GM19463 (cell line): ENCODE results near the gene GJA5.

ENCODE experiments used
- ATAC-seq: cut with Tn5 transposase; IDR thresholded peaks from one replicate; pipeline ENCODE4 v1.9.1; 2021; ENCODE audit warnings: mild to moderate bottlenecking, moderate library complexity; ENCODE audit not compliant: unreplicated experiment

The GJA5 gene

GRCh38 chr1:147768101-147768500 is 7.7 kb upstream of the GJA5 start:
- no peak for ATAC-seq

- no peak for ATAC-seq
Observed at GRCh38 chr1:147762233-147763024, 2.0 kb upstream of the GJA5 start.

GRCh38 chr1:147758379-147759100 is 1.9 kb downstream of the GJA5 start:
- no peak for ATAC-seq

GRCh38 chr1:147757015-147757990 is 3.1 kb downstream of the GJA5 start:
- ATAC-seq, result no peak

GRCh38 chr1:147756341-147756740 is 4.1 kb downstream of the GJA5 start:
- no peak for ATAC-seq

- ATAC-seq, result no peak
Observed at GRCh38 chr1:147754661-147755060, 5.7 kb downstream of the GJA5 start.

- no peak for ATAC-seq
Observed at GRCh38 chr1:147753081-147753480, 7.3 kb downstream of the GJA5 start.

- ATAC-seq, result no peak
Observed at GRCh38 chr1:147752511-147752910, 7.9 kb downstream of the GJA5 start.

GRCh38 chr1:147751346-147751745 is 9.1 kb downstream of the GJA5 start:
- no peak for ATAC-seq

GRCh38 chr1:147750618-147751217 is 9.7 kb downstream of the GJA5 start:
- no peak for ATAC-seq

GRCh38 chr1:147749792-147750191 is 10.6 kb downstream of the GJA5 start:
- ATAC-seq, result no peak

- ATAC-seq, result no peak
Observed at GRCh38 chr1:147748676-147749350, 11.6 kb downstream of the GJA5 start.

- ATAC-seq, result no peak
Observed at GRCh38 chr1:147747966-147748365, 12.4 kb downstream of the GJA5 start.

GRCh38 chr1:147745271-147745670 is 15.1 kb downstream of the GJA5 start:
- no peak for ATAC-seq

- ATAC-seq, result no peak
Observed at GRCh38 chr1:147741065-147741464, 19.3 kb downstream of the GJA5 start.

- no peak for ATAC-seq
Observed at GRCh38 chr1:147740391-147740790, 20.0 kb downstream of the GJA5 start.

- ATAC-seq, result no peak
Observed at GRCh38 chr1:147738739-147739476, 21.5 kb downstream of the GJA5 start.

- ATAC-seq, result no peak
Observed at GRCh38 chr1:147738129-147738528, 22.3 kb downstream of the GJA5 start.

- ATAC-seq, result no peak
Observed at GRCh38 chr1:147736883-147737282, 23.5 kb downstream of the GJA5 start.

GRCh38 chr1:147735423-147735822 is 25.0 kb downstream of the GJA5 start:
- no peak for ATAC-seq
